Stomach (tissue), 9 donors: ENCODE results near the gene TLR2. TPM values are rescaled to one million over a fixed set of nuclear protein-coding genes. Genes with fewer than 3 reads are reported as not detected.

Experiments
- DNase-seq, 2 donors: peaks; one replicate each; pipeline versions ENCODE4 v3.0.0 to v3.0.0-alpha.2; 2013 to 2019
- H3K27ac ChIP-seq, 5 donors: fragments of 200-600 bp in 4 of 5; sonication (generic) in 4 of 5; one replicate each; pipeline ENCODE4 v1.5.1; 2013 to 2019; ENCODE audit warnings: mild to moderate bottlenecking in 1 of 5, moderate library complexity in 1 of 5
- H3K27me3 ChIP-seq, 3 donors: fragments of 200-600 bp; sonication (generic); one replicate each; pipeline ENCODE4 v1.5.1; 2017 to 2019; ENCODE audit warnings: mixed run types in 1 of 3
- H3K36me3 ChIP-seq, 4 donors: fragments of 200-600 bp; sonication (generic); 1 replicate in 3 of 4; 2 replicates in 1 of 4; pipeline ENCODE4 v1.5.1; 2016 to 2019
- H3K4me1 ChIP-seq, 4 donors: fragments of 200-600 bp; sonication (generic); one replicate each; pipeline ENCODE4 v1.5.1; 2016 to 2019
- H3K4me3 ChIP-seq, 4 donors: fragments of 200-600 bp; sonication (generic) in 3 of 4; one replicate each; pipeline ENCODE4 v1.5.1; 2016 to 2019; ENCODE audit warnings: mild to moderate bottlenecking in 1 of 4
- H3K9me3 ChIP-seq, 4 donors: fragments of 200-600 bp; sonication (generic); one replicate each; pipeline ENCODE4 v1.5.1; 2016 to 2019
- CTCF ChIP-seq, 7 experiments: fragments of 450-650 bp in 4 of 7; fragments of 200-600 bp in 3 of 7; sonication (generic) in 3 of 7; IDR thresholded peaks; one replicate each; pipeline ENCODE4 v1.5.1; 2016 to 2019; ENCODE audit warnings: antibody characterized with exemption in 7 of 7, control low read depth in 2 of 7, mild to moderate bottlenecking in 1 of 7
- EP300 ChIP-seq: sonication (generic); formaldehyde crosslinking; IDR thresholded peaks from one replicate; pipeline ENCODE4 v1.6.1; 2017; ENCODE audit warnings: antibody characterized with exemption
- POLR2A ChIP-seq, 4 donors: fragments of 450-650 bp; IDR thresholded peaks; one replicate each; pipeline ENCODE4 v1.6.1; 2016; ENCODE audit warnings: antibody characterized with exemption in 4 of 4, control low read depth in 2 of 4, mild to moderate bottlenecking in 1 of 4, moderate library complexity in 1 of 4
- POLR2AphosphoS5 ChIP-seq, 3 donors: sonication (generic); formaldehyde crosslinking; IDR thresholded peaks; one replicate each; pipeline ENCODE4 v1.6.1; 2016; ENCODE audit warnings: antibody characterized with exemption in 3 of 3
- WGBS, 5 donors: extraction: QIAGEN DNeasy Blood & Tissue Kit in 3 of 5; methylation state at CpG; one replicate each; pipeline versions ENCODE4 v1.1.5 to v1.1.7; 2013 to 2018; 5-methylcytosine and 5-hydroxymethylcytosine counted together
- intact Hi-C: fragments of 100-400 bp; cut with DNase I; formaldehyde crosslinking; loops from one replicate; pipeline ENCODE4 v1.15.1; 2023; ENCODE audit warnings: low total_unique reads
- polyA plus RNA-seq, 3 donors: library from polyadenylated mRNA; stranded (reverse); fragments of 200-250 nt; gene quantifications; one replicate each; pipeline ENCODE4 v1.2.3, GENCODE V29; 2013
- total RNA-seq, 5 donors: library from RNA; depleted of rRNA; stranded (reverse); fragments of >200 nt; gene quantifications; one replicate each; pipeline versions ENCODE4 v1.1.0 to v1.2.3, GENCODE V29; 2014 to 2016
- donor health status: healthy with polysubstance abuse.
- donor health status: Bipolar disorder and iron deficiency.
- donor health status: healthy.

The TLR2 gene
- total and polyA plus RNA-seq, 8 donors = 0.29 to 35.0 (median 8.6) TPM

GRCh38 chr4:153651587-153651986, 32.5 kb upstream of the TLR2 start:
- peak in 1 of 2 donors; percentile 61 for DNase-seq
- no peak for TF ChIP-seq POLR2A (IDR thresholded peaks at IDR 0.05)
- TF ChIP-seq POLR2AphosphoS5 (IDR thresholded peaks at IDR 0.05) = peak in 2 of 3 donors; percentile 19 to 20

GRCh38 chr4:153652051-153652784, 31.9 kb upstream of the TLR2 start:
- WGBS, 5 donors = 74 to 81% (median 75%) methylated on average over 11 of the region's 11 CpGs
- Histone ChIP-seq H3K27ac (peak overlapping the region in 4 of 5 donors; percentile 25 to 78 (median 59)), H3K27me3 (no peaks in the 10 kb centered on the region), H3K4me3 (no peak overlapping the region), H3K9me3 (no peaks in the 10 kb centered on the region), H3K36me3 (no peaks in the 10 kb centered on the region), H3K4me1 (no peaks in the 10 kb centered on the region)
- DNase-seq = peak in 1 of 2 donors; percentile 18
- TF ChIP-seq EP300 = no peak
- TF ChIP-seq CTCF (IDR thresholded peaks at IDR 0.05) = no peak
- no peak for TF ChIP-seq POLR2A (IDR thresholded peaks at IDR 0.05)
- TF ChIP-seq POLR2AphosphoS5 (IDR thresholded peaks at IDR 0.05) = no peak
- intact Hi-C loops = no loop called here

More at GRCh38 chr4:153651587-153651986, 32.5 kb upstream of the TLR2 start:
- Histone ChIP-seq H3K36me3 (no peaks in the 10 kb centered on the region), H3K27me3 (no peaks in the 10 kb centered on the region), H3K4me3 (no peak overlapping the region), H3K27ac (peak overlapping the region in 4 of 5 donors; percentile 25 to 78 (median 59)), H3K4me1 (no peaks in the 10 kb centered on the region), H3K9me3 (no peaks in the 10 kb centered on the region)
- 44 to 54% (median 48%) methylated on average over 5 of the region's 5 CpGs for WGBS, 5 donors
- intact Hi-C loops = no loop called here

GRCh38 chr4:153655002-153655541, 29.0 kb upstream of the TLR2 start:
- 53 to 64% (median 59%) methylated on average over 4 of the region's 4 CpGs for WGBS, 5 donors
- Histone ChIP-seq H3K4me3 (no peak overlapping the region), H3K27ac (peak overlapping the region in 4 of 5 donors; percentile 29 to 73 (median 50)), H3K9me3 (no peaks in the 10 kb centered on the region), H3K36me3 (no peaks in the 10 kb centered on the region), H3K4me1 (no peaks in the 10 kb centered on the region), H3K27me3 (peaks cover 0 to 9% (median 0%) of the 10 kb centered on the region in 3 donors)
- TF ChIP-seq CTCF (IDR thresholded peaks at IDR 0.05) = no peak
- no peak for TF ChIP-seq POLR2A (IDR thresholded peaks at IDR 0.05)
- no peak for TF ChIP-seq POLR2AphosphoS5 (IDR thresholded peaks at IDR 0.05)
- TF ChIP-seq EP300 = no peak
- DNase-seq = no peak
- intact Hi-C loops = no loop called here

GRCh38 chr4:153655928-153656327, 28.2 kb upstream of the TLR2 start:
- peak overlapping the region in 4 of 5 donors; percentile 29 to 73 (median 50) for H3K27ac ChIP-seq
- H3K4me1 ChIP-seq = no peaks in the 10 kb centered on the region
- peaks cover 0 to 9% (median 0%) of the 10 kb centered on the region in 3 donors for H3K27me3 ChIP-seq
- H3K4me3 ChIP-seq = no peak overlapping the region
- no peaks in the 10 kb centered on the region for H3K9me3 ChIP-seq
- WGBS, 5 donors = 60 to 71% (median 69%) methylated on average over 4 of the region's 4 CpGs
- intact Hi-C loops = no loop called here
- no peaks in the 10 kb centered on the region for H3K36me3 ChIP-seq
- peak in 1 of 2 donors; percentile 53 for DNase-seq
- TF ChIP-seq POLR2A (IDR thresholded peaks at IDR 0.05) = no peak
- TF ChIP-seq POLR2AphosphoS5 (IDR thresholded peaks at IDR 0.05) = peak in 2 of 3 donors; percentile 5 to 6
- TF ChIP-seq CTCF (IDR thresholded peaks at IDR 0.05) = no peak
